GM21528 (cell line): ENCODE results near the gene CSTPP1.
"Not testable (repeated sequence)": the region's sequence is repeated elsewhere in the genome, so short reads cannot be mapped to it uniquely, and the experiment has no call there.

Experiments used
- ATAC-seq: cut with Tn5 transposase; IDR thresholded peaks from one replicate; pipeline ENCODE4 v1.9.1; 2021; ENCODE audit warnings: mild to moderate bottlenecking, moderate library complexity; ENCODE audit not compliant: unreplicated experiment, low FRiP score

Gene CSTPP1

DNA sequence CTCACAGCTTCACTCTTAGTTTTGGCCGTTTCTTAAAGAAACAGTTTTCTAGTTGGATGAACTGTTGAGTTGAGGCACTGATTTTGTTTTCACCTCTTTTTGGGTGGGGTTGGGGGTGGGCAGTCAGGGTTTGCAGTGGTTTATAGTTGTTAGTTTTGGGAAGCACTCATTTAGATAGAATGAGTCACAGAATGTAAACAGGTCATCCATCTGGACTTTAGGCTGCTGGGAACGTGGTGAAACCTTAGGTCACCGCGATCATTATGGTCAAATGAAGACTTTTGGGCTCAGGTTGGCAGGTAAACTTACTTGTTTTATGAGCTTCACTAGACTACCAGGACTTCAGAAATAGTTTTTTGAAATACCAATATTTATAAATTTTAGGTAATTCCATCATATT lies 48.4 kb downstream of the CSTPP1 start:
- no peak for ATAC-seq

DNA sequence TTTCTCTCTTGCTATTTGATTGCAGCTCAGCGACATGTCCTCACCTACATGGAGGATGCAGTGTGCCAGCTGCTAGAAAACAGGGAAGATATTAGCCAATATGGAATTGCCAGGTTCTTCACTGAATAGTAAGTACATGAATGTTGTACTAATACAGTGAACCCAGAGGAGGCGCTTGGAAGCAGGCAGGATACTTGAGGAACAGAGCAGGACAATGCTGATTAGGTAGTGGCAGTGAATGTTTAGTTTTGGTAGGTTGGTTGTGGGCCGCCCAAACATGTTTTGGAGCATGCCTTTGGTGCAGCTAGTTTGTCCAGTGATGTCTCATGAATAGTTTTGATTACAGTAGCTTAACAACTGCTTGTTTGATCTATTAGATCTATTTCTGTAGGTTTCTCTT lies 50.6 kb downstream of the CSTPP1 start:
- ATAC-seq: no peak

DNA sequence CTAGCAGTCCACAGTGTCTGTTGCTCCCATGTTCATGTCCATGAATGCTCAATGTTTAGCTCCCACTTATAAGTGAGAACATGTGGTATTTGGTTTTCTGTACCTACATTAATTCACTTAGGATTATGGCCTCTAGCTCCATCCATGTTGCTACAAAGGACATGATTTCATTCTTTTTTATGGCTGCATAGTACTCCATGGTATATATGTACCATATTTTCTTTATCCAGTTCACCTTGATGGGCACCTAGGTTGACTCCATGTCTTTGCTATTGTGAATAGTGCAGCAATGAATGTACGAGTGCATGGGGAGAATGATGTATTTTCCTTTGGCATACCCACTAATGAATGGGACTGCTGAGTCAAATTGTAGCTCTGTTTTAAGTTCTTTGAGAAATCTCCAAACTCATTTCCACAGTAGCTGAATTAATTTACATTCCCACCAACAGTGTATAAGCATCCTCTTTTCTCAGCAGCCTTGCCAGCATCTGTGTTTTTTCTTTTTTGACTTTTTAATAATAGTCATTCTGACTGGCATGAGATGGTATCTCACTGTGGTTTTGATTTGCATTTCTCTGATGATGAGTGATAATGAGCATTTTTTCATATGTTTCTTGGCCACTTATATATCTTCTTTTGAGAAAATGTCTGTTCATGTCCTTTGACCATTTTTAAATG lies 53.4 kb downstream of the CSTPP1 start:
- ATAC-seq: not testable (repeated sequence)

DNA sequence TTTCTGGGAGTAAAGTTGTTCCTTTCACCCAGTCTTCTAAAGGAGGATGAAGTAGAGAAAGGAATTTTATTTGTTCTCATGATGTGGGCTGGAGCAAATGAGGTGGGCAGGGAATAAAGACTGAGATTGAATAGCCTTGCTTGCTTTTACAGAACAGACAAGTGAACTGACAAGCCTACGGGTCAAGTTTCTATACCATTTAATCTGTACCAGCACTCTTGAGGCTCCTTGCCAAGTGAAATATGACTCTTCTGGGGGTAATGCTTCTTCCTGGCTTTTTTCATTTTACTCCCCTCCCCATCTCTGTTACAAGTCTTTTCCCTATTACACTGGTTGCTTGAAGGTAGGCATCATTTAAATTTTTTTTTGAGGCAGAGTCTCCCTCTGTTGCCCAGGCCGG lies 54.8 kb downstream of the CSTPP1 start:
- ATAC-seq: no peak

DNA sequence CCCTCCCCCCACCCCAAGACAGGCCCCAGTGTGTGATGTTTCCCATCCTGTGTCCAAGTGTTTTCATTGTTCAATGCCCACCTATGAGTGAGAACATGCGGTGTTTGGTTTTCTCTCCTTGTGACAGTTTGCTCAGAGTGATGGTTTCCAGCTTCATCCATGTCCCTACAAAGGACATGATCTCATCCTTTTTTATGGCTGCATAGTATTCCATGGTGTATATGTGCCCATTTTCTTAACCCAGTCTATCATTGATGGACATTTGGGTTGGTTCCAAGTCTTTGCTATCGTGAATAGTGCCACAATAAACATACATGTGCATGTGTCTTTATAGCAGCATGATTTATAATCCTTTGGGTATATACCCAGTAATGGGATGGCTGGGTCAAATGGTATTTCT lies 55.8 kb downstream of the CSTPP1 start:
- not testable (repeated sequence) for ATAC-seq

DNA sequence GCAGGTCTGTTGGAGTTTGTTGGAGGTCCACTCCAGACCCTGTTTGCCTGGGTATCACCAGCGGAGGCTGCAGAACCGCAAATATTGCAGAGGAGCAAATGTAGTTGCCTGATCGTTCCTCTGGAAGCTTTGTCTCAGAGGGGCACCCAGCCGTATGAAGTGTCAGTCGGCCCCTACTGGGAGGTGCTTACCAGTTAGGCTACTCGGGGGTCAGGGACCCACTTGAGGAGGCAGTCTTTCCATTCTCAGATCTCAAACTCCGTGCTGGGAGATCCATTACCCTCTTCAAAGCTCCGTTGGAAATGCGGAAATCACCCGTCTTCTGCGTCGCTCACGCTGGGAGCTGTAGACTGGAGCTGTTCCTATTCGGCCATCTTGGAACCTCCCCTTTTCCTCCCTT lies 61.2 kb downstream of the CSTPP1 start:
- ATAC-seq: not testable (repeated sequence)

DNA sequence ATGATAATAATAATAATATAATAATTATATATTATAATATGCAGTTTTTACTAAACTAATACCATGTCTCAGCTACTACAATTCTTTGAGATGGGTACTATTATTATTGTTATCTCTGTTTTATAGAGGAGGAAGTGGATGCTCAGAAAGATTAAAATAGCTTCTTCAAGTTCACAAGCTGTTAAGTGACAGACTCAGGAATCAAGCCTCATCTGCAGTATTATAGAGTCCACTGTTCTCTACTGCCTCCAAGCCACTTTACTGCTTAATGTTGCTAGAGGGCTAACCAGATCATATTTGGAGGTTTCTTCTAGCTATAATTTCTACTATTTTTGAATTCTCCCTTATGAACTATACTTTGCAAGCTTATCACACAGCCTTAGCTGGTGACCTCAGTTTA lies 62.7 kb downstream of the CSTPP1 start:
- ATAC-seq: no peak

DNA sequence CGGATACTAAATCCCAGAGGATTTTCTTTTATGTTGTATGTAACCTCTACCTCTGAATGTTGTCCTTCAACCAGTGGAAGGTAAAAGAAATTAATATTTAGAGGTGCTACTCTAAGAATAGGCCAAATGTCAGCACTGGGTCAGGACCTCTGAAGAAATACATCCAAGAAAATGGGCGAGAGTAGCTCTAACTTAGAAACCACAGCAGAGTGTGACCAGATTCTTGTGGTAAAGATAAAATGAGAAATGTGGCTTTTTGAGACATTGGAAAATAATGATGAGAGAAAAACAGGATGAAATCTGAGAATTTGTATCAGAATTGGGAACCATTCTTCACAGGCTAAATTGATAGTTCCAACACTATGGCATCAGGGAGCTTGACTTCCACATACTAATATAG lies 63.5 kb downstream of the CSTPP1 start:
- no peak for ATAC-seq

DNA sequence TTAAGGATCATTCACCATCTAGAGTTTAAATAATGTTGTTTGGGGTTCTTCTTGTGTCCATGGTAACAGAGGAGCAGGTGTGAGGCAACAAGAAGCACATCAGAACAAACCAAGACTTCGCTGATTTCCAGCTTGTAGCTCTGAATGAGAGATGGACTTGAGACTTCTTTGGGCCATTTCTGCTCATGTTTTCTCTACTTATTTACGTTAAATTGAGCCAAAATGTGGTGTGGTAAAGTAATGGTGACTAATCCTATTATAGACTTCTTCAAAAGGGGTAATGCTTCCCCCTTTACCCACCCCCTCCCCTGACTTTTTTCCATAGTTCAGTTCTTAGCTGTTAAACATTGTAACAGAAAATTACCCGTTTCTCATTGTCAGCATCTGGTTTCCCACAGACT lies 65.2 kb downstream of the CSTPP1 start:
- ATAC-seq: no peak

DNA sequence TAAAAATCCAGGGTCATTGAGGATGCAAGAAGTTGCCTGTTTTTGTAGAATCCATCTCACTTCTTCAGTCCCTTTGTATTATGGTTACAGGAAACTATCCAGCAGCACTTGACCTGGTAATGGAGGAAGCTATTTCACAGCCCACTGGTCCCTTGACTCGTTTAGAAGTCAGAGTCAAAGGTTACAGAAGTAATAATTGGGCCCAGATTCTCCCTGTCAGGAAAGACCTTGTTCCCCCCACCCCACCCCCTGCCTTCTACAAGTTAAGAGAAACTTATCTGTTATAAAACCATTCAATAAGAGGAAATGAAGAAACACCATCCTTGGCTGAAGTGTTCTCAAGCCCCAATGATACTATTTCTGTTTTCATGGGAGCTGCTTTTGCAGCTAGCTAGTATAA lies 65.8 kb downstream of the CSTPP1 start:
- no peak for ATAC-seq

DNA sequence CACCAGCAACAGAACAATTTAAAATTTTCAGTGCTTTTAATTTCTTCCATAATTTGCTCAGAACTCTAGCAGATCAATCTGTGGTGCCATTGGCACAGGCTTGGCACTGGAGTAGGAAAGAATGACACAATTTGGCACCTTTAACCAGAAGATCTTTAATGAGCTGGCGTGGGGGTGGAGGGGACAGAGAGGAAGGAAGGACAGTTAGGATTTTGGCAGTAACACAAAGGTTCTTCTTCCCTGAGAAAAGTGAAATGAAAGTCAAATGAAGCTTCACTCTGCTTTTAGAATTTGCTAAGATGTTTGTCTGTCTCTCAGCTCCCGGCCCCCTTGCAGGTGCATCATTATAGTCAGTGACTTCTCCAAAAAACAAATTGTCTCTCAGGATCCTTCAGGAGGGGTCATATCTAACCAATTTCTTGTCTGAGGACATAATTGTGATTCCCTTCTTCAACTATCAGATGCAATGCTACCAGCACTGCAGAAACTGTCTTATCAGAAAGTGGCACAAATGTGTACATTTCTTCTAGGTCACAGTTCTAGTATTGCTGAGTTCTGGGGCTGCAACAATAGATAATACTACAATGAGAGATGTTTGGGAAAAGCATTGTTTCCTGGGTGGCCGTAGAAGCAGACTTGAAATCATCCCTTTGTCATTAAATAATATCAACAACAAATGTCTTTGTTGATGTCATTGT lies 66.8 kb downstream of the CSTPP1 start:
- ATAC-seq: no peak

DNA sequence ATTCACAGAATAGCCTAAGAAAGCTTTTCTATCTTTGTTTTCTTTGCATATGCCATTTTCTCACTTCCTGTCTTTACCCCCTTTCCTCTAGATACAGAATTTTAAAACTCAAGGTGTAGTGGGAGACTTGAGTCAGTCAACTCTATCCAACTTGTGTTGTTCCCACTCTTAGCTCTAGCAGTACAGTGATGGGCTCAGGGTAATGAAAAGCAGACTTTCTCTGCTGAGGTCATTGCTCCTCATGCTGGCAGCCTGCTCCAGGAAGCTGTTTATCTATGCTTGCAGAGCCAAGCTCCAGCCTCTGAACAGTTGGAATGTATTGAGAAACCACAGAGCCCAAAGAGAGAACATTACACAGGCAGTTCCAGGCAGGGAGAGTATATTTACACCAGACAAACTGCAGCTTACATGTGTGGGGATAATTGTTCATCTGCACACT lies 68.1 kb downstream of the CSTPP1 start:
- ATAC-seq: no peak

DNA sequence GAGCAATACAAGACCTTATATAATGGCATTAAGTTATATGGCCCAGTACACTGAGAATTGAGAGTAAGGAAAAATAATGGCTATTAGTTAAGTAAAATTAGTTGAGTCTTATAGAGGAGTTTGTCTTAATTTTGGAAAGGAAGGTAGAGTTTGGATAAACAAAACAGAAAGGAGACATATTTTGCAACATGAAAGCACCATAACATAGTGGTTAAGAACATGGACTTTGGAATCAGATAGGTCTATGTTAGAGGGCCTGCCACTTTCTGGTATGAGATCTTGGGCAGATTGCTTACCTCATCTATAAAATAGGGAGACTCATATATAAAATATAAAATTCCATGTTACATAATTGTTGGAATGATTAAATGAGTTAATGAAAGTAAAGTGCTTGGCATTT lies 68.9 kb downstream of the CSTPP1 start:
- ATAC-seq: no peak

DNA sequence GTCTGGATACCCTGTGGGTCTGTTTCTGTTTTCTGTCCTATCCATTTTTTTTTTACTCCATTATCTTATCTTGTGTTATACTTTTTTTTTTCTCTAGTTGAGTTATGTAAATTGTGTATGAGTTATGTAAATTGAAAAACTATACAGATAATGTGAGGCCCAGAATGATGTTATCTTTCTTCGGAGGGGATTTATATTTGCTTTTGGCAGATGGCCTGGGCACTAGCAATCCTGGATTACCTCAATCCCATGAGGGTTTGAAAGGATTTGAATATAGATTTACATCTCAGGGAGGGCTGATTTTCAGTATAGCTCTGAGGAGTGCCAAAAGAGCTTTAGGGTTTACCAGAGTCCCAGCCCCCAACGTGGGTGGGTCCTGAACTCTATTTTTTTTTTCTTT lies 71.0 kb downstream of the CSTPP1 start:
- no peak for ATAC-seq

DNA sequence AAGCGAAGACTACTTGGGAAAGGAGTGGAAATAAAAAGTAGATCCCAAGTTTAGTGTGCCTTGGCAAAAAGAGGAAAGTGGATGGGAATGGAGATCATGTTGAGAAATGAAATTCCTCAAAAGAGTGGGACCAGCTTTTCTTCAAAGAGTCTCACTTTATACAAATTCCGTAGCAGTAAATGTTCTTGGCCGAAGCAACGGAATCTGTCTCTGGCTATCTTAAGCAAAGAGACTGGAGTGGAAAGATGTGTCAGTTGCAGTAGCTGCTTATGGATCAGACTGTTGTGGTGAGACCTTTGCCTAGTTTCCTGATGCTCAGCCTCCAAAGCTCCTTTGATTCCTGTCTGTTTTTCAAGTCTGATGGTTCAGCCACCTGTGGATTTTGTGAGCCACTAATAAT lies 73.6 kb downstream of the CSTPP1 start:
- no peak for ATAC-seq

DNA sequence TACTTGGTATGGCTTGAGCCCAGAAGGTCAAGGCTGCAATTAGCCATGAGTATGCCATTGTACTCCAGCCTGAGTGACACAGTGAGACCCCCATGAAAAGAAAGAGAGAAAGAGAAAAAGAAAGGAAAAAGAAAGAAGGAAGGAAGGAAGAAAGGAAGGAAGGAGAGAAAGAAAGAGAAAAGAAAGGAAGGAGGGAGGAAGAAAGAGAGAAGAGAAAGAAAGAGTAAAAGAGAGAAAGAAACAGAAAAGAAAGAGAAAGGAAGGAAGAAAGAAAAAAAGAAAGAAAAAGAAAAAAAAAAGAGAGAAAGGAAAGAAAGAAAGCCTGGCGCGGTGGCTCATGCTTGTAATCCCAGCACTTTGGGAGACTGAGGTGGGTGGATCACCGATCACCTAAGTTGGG lies 77.5 kb downstream of the CSTPP1 start:
- no peak for ATAC-seq

DNA sequence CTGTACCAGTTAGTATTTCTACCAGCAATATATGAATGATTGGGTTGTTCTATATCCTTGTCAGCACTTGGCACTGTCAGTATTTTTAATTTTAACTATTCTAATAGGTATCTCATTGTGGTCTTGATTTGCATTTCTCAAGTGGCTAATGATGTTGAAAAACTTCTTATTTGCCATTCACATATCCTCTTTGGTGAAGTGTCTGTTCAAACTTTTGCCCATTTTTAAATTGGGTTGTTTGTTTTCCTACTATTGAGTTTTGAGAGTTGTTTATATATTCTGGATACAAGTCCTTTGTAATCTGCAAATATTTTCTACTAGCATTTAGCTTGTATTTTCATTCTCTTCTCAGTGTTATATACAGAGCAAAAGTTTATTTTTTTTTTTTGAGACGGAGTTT lies 82.1 kb downstream of the CSTPP1 start:
- ATAC-seq: no peak

DNA sequence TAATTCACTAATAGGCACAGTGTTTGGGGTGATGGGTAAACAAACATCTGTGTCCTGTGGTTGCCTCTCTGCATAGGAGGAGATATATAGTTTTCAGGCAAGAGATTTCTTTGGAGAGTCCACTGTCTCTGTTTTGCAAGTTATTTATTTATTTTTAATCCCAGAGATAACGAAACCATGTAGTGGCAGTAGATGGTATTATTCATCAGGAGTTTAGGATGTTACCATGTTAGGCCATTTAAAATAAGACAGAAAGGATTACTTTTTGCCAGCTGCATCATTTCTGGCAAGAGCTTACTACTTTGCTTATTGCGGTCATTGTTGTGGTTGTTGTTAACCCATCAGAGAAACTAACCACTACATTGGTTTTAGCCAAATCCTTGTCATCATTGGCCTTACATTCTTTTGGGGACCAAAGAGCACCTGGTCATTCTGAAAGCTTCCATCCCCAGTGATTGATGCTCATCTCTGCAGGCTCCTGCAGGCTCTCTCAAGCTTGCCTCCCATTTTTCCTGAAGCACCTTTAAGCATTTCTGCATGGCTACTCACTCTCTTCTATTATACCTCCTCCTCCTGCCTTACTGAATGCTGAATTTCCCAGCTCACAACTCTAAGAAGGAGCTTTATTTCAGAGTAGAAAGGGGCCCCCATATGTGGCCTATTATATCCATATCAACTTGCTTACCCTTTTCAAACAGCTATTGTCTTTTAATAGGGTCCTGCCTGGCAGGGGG lies 84.4 kb downstream of the CSTPP1 start:
- no peak for ATAC-seq

DNA sequence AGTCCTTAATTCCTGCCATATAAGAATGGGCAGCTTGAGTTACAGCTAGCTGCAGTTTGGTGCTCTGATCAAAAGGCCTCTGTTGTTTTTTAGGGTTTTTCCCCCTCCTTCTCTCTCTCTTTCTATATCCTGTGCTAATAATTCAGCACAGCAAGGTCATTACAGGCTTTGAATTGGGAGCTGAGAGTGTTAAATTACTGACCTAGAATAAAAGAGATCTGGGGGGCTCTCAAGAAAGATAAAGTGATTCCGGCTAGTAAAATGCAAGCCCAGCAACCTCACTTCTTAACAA lies 84.9 kb downstream of the CSTPP1 start:
- ATAC-seq: no peak

DNA sequence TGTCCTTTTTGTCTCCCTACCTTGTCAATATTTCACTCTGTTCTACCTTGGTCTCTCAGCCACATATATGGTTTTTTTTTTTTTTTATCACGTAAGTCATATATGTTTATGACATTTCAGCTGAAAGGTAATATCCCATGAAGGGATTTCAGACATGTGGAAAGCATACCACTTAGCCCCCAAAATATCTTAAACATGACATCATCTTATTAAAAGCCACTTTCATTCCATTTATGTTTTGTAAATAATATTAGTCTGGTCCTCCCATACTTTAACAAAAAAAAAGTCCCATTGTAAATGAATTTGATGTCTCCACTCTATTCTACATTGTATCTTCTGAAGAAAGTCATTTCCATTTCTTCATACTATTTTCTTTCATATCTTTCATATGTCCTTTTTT lies 85.4 kb downstream of the CSTPP1 start:
- no peak for ATAC-seq

DNA sequence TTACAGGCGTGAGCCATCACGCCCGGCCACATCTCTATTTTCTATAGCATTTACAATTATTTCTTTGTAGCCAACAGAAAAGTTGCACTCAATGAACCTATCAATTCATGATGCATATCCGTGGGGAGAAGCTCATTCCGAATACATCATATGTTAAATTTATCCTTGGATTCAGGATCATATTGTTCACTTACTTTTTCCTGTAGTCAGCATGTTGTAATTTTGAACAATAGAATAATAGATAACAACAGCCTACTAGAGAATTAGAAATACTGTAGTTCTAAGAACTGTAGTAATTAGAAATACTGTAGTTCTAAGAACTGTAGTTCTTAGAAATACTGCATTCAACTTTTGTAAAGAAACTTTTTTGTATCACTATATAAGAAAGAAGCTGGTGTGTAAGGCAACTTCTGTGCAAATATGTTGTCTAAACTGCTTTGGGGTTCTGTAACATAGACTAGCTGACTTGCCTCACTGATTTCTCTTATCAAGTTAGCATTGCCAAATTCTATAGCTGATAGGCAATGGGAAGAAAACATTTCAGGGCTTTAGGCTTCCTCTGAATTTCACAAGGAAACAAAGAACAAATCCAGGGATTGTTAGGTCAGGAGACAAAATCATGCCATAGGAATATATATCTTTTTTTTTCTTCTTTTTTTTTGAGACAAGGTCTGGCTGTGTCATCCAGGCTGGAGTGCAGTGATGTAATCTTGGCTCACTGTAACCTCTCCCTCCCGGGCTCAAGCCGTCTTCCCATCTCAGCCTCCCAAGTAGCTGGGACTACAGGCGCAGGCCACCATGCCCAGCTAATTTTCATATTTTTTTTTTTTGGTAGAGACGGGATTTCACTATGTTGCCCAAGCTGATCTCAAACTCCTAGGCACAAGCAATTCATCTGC lies 91.9 kb downstream of the CSTPP1 start:
- no peak for ATAC-seq
